ENCODE results near the gene GRIN2C.
A peak's percentile ranks its signal among the peaks of the same experiment; 100 is the strongest.
"Not testable (repeated sequence)": the region's sequence is repeated elsewhere in the genome, so short reads cannot be mapped to it uniquely, and the experiment has no call there.

GRIN2C gene

DNA sequence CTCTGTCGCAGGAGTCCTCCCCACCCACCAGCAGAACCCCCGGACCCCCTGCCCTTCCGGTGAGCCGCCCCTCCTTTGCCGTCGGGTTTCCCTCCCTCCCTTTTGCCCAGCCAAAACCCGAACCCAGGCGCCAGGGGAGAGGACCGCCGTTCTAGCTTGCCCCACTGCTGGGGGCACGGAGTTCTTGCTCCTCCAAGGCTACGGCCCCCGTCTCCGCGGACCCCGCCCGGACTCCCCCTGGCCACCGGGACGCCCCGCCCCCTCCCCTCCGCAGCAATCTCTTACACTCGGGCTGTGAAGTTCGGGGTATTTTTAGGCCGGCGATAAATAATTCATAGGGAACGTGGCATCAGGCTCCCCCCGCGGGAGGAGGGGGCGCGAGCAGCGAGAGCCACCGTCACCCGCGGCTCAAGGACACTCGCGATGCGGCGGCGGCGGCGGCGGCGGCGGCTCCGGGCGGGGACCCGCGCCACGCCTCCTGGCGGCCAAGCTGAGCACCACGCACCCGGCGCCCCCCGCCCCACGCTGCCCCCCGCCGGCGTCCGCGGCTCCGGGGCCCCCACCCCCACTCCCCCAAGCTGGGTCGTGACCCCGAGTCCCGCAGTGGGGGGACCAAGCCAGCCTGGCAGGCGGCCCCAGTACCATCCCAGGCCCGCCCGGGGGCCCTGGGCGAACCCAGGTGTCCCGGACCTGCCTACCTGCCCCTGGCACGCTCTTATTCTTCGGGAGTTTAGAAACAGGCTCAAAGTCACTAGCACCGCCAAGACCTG lies at the start of gene GRIN2C:
Gene GRIN2C, minus strand, starts transcription at position 427 of the 770 bp plus-strand sequence. CDS start 4,793 bp downstream, outside the sequence.
- peak; percentile 43 to 57 for DNase-seq

DNA sequence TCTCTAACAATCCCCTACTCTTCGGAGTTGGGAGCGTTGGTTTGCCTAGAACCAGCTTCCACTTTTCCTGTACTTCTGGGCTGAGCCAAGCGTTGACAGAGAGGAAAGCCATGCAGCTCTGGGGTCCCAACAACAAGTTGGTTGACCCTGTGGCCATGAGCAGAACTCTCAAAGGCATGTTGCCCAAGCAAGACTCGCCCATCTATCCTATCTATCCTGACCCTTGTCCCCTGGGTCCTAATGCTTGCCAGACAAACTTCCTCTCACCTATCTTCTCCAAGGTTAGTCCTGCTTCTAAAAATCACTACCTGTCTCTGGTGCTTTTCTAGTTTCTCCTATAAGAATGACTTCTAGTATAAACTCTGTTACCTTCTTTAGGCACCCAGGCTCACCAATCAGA lies 49.4 kb upstream of the GRIN2C start:
- not testable (repeated sequence) for DNase-seq

DNA sequence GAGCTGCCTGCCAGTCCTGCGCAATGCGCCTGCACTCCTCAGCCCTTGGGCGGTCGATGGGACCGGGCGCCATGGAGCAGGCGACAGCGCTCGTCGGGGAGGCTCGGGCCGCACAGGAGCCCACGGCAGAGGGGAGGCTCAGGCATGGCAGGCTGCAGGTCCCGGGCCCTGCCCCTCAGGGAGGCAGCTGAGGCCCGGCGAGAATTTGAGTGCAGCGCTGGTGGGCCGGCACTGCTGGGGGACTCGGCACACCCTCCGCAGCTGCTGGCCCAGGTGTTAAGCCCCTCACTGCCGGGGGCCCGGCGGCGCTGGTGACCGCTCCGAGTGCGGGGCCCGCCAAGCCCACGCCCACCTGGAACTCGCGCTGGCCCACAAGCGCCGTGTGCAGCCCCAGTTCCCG lies 47.3 kb upstream of the GRIN2C start:
- DNase-seq = no peak

DNA sequence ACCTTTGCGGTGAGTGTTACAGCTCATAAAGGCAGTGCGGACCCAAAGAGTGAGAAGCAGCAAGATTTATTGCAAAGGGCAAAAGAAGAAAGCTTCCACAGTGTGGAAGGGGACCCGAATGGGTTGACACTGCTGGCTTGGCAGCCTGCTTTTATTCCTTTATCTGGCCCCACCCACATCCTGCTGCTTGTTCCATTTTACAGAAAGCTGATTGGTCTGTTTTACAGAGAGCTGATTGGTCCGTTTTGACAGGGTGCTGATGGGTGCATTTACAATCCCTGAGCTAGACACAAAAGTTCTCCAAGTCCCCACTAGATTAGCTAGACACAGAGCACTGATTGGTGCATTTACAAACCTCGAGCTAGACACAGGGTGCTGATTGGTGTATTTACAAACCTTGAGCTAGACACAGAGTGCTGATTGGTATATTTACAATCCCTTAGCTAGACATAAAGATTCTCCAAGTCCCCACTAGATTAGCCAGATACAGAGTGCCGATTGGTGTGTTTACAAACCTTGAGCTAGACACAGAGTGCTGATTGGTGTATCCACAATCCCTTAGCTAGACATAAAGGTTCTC lies 46.6 kb upstream of the GRIN2C start:
- not testable (repeated sequence) for DNase-seq

DNA sequence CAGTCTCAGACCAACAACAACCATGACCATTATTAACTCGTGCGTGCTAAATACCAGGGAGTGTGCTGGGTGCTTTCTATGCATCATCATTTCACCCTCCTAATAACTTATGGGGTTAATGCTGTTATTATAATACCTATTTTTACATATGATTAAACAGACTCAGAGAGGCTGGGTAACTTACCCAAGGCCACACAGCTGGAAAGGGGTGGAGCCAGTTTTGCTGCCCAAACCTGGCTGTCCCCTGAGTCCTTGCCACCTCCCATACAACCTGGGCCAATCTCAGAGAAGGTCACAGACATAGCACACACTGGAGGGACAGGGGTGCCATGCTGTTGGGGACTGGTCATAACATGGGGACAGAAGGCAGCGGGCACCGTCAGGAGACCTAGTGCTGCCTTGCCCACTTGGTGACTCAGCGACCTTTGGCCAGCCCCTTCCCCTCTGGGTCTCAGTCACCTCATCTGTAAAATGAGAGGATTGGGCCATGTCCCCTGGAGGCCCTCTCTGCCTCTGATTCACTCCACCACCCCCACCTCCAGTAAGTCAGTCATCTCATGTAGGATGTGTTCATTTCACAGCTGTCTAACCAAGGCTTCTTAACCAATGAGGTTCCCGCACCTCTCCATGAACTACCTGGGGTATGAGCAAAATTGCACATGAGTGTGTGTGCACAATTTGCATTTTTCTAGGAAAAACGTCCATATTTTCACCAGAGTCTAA lies 45.2 kb upstream of the GRIN2C start:
- DNase-seq = peak in 1 of 2 experiments; percentile 25

DNA sequence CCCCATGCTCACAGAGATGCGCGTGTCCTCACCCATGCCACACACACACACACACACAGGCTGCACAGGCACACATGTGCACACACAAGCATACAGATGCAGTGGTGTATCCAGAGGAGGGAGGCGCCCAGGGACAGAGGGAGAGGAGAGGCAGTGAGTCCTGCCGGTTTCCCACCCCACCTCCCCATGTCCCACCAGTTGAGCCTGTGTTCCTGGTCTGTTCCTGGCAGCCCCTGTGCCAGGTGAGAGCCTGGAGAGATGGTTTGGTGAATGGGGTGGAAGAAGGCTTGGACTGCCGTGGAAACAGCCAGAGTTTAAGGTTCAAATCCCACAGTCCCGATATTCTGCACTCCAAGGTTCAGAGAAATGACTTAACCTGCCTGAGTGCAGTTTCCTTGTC lies 44.0 kb upstream of the GRIN2C start:
- DNase-seq = no peak

DNA sequence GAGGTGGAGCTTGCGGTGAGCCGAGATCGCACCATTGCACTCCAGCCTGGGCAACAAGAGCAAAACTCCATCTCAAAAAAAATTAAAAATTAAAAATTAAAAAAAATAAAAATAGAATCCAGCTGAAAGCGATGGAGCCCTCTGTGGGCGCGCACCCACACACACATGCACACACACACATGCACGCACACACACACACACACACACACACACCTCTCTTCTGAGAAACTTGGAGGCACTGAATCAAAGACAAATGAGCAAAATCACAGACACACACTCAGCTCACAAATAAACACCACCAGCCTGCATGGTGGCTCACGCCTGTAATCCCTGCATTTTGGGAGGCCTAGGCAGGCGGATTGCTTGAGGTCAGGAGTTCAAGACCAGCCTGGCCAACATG lies 43.3 kb upstream of the GRIN2C start:
- DNase-seq = no peak

DNA sequence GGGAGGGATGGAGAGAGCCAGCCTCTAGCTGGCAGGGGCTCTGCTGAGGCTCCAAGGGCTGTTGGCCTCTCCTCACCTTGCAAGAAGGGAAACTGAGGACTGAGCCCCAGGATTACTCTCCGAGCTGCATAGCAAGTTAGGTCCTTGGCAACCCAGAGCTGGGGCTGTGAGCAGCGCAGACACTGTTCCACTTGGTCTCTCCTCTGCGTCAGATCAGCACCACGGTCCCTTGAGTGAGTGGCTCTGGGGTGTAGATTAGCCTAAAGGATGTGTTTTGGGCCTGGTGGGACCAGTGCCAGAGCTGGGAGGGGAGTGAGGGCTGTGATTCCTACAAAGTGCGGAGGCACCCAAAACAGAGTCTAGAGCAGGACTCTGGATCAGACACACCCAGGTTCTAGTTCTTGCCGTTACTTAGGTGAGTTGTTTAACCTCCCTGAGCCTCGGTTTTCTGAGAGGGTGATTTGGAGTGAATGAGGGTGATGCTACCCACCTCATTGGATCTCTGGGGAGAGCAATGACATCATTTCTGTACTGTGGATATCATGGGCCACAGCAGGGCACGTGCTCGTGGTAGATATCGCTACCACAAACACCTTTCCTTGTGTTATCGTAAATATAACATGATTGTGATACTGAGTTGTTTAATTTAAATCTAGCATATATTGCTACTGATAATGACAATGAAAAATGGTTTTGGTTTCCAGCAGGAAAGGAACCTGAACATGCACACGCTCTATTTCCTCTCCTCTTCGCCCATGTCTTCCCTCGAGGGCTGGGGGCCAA lies 41.9 kb upstream of the GRIN2C start:
- DNase-seq = no peak

DNA sequence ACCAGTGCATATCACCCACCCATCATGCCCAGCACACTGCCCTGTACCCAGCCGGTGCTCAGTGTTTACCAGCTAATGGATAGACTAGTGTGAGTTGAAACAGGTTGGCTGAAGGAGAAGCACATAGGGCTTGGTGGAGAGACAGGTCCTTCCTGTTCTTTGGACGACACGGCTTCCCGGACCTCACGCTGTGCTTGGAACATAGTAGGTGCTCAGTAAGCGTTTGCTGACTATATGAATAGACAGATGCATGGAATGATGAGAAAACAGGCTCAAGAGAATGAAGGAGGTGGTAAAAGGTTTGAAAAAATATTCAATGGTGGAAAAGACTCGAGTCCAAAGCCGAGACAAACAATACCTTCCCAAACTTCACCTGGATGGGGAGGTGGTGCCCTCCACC lies 40.5 kb upstream of the GRIN2C start:
- DNase-seq = no peak

DNA sequence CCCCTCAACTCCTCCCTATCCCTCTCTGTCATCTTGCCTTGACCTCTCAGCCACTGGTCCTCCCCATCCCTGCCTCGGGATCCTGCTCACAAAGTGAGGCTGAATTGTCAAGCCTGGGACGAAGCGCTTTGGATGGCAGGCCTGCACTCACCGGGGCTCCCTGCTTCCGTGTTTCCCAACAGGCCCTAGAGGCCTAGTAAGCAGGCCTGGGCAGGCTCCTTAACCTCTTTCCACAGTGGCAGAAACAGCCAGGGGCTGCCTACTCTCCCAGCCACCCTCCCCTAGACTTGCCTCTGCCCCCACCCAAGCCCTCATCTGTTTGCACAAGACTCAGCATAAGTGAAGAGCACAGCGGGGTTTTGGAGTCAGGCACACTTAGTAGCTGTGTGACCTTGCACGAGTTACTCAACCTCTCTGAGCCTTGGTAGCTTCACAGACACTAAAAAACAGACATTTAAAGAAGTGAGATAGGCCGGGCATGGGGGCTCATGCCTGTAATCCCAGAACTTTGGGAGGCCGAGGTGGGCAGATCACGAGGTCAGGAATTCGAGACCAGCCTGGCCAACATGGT lies 38.8 kb upstream of the GRIN2C start:
- DNase-seq = no peak

DNA sequence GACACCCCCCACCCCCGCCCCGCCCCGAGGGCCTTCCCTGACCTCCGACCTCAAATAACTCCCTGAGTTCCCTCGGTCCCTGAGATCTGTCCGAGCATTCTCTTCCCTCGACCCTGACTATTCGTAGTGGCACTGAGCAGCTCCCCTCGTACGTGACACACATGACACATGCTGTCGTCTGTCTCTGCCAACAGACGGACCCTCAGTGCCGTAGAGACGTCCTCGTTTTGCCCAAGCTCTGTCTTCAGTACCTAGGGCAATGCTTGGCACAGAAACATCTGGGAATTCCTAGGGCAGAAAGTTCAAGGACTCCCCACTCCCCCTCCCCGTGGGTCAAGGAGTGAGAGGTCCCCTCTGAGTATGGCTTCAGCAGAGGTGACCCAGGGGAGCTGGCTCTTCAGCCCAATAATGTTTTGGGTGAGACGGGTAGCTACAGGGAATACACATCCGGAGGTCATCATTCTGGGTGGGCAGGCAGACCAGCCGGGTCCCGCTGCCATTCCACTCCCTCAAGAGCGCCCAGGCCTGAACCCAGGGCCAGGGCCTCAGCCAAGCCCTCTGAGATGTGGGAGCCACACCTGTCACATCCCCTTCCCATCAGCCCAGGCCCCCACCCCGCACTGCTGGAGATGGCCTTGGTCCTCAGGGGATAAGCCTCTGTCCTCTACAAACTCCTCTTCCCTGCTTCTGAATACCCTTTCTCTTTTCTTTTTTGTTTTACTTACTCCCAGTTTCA lies 34.4 kb upstream of the GRIN2C start:
- DNase-seq = no peak

DNA sequence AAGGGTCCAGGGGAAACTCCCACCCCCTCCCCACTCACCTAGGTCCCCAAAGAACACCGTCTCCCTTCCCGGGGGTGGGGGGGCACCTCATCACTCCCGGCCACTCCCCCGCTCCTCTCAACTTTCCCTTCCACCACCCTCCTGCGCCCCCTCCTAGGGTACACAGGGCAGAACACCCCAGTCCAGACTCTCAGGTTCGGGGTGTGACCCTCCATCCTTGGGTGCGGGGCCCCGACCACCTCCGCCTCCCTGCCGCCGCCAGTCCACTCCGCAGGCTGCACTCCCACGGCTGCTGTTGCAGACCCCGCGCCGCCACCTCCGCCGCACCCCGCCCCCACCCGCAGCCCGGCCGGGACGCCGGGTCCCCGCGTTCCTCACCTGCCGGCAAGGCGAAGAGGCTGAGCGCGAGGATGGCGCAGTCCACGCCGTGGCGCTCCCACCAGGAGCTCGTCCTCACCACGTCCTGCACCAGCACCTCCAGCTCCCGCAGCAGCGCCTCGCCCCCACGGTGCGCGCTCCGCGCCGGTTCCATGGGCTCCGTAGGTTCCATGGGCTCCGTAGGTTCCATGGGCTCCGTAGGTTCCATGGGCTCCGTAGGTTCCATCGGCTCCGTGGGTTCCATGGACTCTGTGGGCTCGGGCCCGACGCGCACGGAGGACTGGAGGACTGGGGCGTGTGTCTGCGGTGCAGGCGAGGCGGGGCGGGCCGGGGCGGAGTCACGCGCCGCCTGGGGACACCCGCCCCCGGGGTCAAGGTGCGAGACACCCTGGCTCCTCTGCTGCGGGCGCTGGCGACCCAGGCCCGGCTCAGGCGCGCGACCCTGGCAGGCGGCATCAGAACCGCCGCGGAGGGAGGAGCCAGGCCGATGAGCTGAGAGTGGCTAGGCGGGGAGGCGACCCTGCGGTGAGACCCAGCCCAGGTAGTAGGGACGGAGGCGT lies 33.6 kb upstream of the GRIN2C start, which contains the start of gene FADS6:
Gene FADS6, minus strand, starts transcription at position 660 of the 938 bp plus-strand sequence. Its CDS starts 38 bp downstream, at position 622.
- DNase-seq = no peak

DNA sequence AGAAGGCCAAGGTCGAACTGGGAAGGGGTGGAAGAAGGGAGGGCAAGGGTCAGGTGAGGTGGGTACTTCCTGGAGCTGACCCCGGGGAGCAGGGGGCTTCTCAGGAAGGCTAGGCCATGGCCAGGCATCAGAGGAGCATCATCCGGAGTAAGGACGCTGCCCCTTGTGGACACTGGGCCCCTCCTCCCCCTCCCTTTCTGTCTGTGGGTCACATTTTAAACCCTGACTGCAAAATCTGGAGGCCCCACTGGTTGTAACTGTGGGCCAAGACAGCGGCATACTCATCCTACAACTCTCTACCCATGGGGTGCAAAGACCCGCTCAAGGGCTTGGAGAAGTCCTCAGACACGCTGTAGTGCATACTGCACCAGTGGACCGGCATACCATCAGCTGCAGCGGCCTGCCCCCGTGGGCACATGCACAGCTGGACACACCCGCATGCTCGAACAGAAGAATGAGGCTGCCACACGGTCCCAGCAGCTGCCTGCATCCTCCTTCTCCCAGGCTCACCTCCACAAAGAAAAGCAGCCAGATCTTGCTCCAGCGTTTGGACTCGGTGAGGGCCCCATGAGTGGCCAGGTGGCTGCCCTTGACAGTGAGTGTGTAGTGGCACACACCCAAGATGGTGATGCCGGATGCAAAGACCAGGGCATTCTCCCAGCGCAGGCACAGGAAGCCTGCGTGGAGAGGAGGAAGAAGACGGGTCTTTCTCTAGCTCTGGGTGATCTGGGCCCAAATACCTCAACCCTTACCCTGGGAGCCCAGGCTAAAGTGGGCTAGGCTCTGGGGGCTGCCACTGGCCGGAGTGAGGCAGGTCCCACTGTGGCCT lies 32.5 kb upstream of the GRIN2C start:
- no peak for DNase-seq

DNA sequence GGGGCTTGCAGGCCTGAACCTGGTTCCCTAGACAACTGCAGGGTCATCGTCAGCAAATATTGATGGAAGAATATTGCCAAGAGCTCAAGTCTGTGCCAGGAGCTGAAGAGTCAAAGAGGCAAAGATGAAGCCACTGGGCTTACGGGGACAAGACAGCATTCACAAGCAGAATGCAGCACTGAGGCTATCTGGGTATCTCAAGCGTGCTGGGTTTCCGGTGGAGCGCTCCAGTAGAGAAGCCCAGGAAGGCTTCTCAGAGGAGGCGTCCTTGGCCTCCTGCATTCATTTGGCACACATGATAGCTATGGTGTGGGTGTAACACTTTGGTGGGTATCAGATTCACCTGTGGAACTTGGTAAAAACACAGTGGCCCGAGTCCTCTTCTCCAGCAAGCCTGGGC lies 30.9 kb upstream of the GRIN2C start:
- DNase-seq = no peak

DNA sequence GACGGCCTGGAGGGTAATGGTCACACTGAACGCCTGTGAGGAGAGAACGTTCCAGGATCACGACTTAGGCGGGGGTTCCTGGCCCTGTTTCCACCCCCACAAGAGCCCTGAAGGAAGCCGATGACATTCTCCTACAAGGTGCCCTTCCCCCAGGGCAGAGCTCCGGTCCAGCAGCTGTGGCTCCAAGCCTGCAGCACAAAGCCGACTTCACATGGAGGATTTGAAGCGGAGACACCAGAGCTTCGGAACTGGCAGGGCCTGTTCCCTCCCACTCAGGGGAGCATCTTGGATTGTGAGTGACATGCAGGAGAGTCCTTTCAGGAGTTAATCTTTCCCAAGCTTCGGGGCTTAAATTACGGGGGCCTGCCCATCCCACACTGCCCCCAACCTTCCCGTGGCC lies 28.8 kb upstream of the GRIN2C start:
- no peak for DNase-seq

DNA sequence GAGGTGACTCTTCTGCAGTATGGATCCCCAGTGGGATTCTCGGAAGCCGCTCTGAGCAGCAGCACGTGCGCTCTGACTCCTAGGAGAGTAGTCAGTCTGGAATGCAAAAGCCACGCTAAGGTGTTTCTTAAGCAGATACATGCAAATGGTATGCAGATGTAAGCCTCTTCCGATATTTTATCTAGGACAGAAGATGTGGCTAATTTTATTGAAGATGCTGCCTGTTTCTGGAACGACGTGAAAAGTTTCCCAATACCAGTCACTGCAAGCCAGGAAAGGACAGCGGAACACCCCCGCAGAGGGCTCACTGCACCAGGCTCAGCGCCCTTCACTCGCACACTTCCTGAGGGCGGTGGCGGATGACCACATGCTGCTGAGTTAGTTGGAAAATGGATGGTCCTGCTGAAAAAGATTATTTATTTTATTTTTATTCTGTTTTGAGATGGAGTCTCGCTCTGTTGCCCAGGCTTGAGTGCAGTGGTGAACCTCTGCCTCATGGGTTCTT lies 23.6 kb upstream of the GRIN2C start:
- no peak for DNase-seq

DNA sequence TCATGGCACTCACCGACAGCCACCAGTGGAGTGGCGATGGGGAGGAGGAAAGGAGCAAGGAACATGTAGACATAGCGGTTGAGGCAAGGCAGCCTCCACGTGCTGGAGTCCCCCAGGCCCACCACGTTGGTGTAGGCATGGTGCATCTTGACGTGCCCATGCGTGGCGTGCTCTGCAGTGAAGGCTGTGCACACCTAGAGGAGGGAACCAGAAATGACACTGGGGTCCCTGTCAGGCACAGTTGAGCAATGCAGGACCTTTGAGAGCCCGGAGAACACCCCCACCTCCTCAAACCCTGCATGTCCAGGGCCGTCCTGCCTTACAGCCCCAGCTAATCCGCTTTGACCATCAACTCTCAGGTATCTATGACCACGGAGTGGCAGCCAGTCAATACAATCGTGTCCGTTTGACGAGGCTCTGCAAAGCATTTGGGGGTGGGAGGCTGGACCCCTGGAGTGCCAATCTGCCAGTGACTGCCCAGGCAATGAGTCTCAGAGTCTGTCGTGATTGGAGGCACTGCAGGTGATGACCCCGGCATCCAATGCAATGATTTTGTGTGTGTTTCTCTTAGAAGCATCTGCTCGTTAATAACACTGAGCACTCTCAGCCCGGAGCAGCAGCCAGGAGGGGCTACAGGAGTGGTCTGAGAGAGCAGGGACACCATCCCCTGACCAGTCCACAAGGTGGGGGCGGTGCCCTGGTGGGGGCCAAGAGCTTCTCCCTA lies 23.0 kb upstream of the GRIN2C start:
- DNase-seq = no peak

DNA sequence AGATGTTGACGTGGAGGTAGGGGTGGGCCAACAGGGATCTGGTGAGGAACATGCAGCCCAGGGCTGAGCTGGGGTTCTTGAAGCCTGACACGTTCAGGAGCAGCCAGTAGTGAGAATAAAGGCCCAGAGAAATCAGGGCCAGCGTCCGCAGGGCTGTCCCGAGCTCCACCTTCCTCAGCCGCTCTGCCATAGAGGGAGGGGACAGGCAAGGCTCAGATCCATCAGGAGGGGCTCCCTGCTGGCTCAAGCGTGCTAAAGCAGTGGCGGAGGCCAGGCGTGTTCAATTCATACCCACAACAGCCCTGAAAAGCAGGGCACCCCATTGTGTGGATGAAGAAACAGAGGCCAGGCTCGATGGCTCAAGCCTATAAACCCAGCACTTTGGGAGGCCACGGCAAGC lies 21.4 kb upstream of the GRIN2C start:
- DNase-seq = no peak

DNA sequence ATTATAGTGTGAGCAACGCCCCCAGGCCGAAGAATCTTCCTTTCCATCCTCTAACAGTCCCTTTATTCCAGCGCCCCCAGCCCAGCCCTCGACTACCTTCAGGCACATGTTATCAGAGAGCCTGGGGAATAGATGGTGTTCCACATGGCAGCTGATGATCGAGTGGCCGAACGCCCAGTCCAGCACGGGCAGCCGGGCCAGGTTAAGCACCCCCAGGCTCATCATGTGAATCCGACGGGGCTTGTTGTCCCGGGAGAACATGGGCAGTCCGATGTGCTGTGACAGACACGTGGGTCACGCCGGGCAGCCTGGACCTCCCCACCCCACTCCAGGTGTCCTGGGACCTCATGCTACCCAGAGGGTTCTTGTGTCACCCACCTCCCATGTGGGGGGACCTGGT lies 19.6 kb upstream of the GRIN2C start:
- DNase-seq = no peak

Measured in activated T-cell treated with anti-CD3 and anti-CD28 coated beads, Interleukin-2, amount 50 U/mL, for 48 hours (primary cell).